Natural killer cell treated with Interleukin-12 subunit alpha and Interleukin-12 subunit beta and Interleukin-15 and Interleukin-18, amount 100 ng/mL, for 72 hours (primary cell): Measurements from ENCODE around the gene BORCS8. TPM values are rescaled to one million over a fixed set of nuclear protein-coding genes. Genes with fewer than 3 reads are reported as not detected.
"Not testable (repeated sequence)": the region's sequence is repeated elsewhere in the genome, so short reads cannot be mapped to it uniquely, and the experiment has no call there.

Experiments used
- ATAC-seq, 2 donors: fragments of 150-1000 bp; cut with Tn5 transposase in 1 of 2; sonication (Bioruptor Pico), chemical (Tn5 transposase) in 1 of 2; 2 replicates each; pipeline ENCODE4 v1.10.0; 2021
- DNase-seq: peaks from one replicate; pipeline ENCODE4 v3.0.0; 2022; ENCODE audit warnings: low spot score
- H3K27ac Mint-ChIP-seq, 2 donors: 1 replicate in 1 of 2; 2 replicates in 1 of 2; pipeline ENCODE4 v1.8.0; 2022; ENCODE audit warnings: mixed read lengths in 2 of 2, mild to moderate bottlenecking in 1 of 2, moderate library complexity in 1 of 2
- H3K27me3 Mint-ChIP-seq, 2 donors: 1 replicate in 1 of 2; 2 replicates in 1 of 2; pipeline ENCODE4 v1.8.0; 2022; ENCODE audit warnings: mixed read lengths in 2 of 2
- H3K36me3 Mint-ChIP-seq: one replicate; pipeline ENCODE4 v1.8.0; 2022; ENCODE audit warnings: mixed read lengths
- H3K4me1 Mint-ChIP-seq, 2 donors: 1 replicate in 1 of 2; 2 replicates in 1 of 2; pipeline ENCODE4 v1.8.0; 2022; ENCODE audit warnings: low read depth in 2 of 2, mixed read lengths in 2 of 2, mild to moderate bottlenecking in 1 of 2
- H3K4me3 Mint-ChIP-seq: one replicate; pipeline ENCODE4 v1.8.0; 2022; ENCODE audit warnings: mixed read lengths
- H3K9me3 Mint-ChIP-seq: 2 replicates; pipeline ENCODE4 v1.8.0; 2022; ENCODE audit warnings: mixed read lengths
- total RNA-seq, 2 donors: library from RNA; stranded (reverse); gene quantifications; one replicate each; pipeline ENCODE4 v1.2.3, GENCODE V29; 2022

The BORCS8 gene
- total RNA-seq, 2 donors from 2014 or later, result 47.2 to 64.5 TPM

DNA sequence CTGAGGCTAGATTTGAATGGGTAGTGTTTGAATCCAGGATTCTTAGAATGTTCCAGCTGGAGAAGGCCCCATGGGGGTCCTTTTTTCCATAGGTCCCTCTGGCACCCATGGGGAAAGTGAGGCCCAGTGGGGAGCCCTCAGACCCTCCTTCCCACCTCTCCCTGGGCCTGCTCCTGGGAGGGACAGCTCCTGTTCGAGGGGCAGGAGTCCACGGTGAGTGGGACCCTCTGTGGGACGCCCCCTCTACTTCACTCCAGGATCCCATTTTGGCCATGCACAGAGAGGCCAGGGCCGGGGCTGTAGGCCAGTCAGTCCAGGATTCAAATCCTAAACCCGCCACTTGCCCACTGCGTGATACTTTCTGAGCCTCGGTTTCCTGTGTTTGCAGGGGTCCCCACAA lies 29.5 kb downstream of the BORCS8 start:
- no peaks in the 10 kb centered on the region for H3K27me3 Mint-ChIP-seq
- H3K4me3 Mint-ChIP-seq, result no peak overlapping the region
- H3K36me3 Mint-ChIP-seq, result no peaks in the 10 kb centered on the region
- peaks cover 3 to 6% of the 10 kb centered on the region in 2 donors for H3K4me1 Mint-ChIP-seq
- no peak overlapping the region for H3K27ac Mint-ChIP-seq
- no peak for DNase-seq
- H3K9me3 Mint-ChIP-seq, result no peaks in the 10 kb centered on the region
- no peak for ATAC-seq

GRCh38 chr19:19160461-19161035 lies 31.4 kb downstream of the BORCS8 start:
- no peak for ATAC-seq
- no peak overlapping the region for H3K4me3 Mint-ChIP-seq

GRCh38 chr19:19159534-19159933 lies 32.4 kb downstream of the BORCS8 start:
- ATAC-seq, result no peak
- DNase-seq, result no peak
- H3K9me3 Mint-ChIP-seq, result no peaks in the 10 kb centered on the region
- H3K27me3 Mint-ChIP-seq, result no peaks in the 10 kb centered on the region
- H3K4me3 Mint-ChIP-seq, result no peak overlapping the region
- no peak overlapping the region for H3K27ac Mint-ChIP-seq
- H3K4me1 Mint-ChIP-seq, result peaks cover 3 to 6% of the 10 kb centered on the region in 2 donors
- H3K36me3 Mint-ChIP-seq, result no peaks in the 10 kb centered on the region

More at GRCh38 chr19:19160461-19161035, 31.4 kb downstream of the BORCS8 start:
- DNase-seq, result no peak
- Mint-ChIP-seq H3K27ac (no peak overlapping the region), H3K27me3 (no peaks in the 10 kb centered on the region), H3K36me3 (no peaks in the 10 kb centered on the region), H3K4me1 (peaks cover 3 to 6% of the 10 kb centered on the region in 2 donors), H3K9me3 (no peaks in the 10 kb centered on the region)

DNA sequence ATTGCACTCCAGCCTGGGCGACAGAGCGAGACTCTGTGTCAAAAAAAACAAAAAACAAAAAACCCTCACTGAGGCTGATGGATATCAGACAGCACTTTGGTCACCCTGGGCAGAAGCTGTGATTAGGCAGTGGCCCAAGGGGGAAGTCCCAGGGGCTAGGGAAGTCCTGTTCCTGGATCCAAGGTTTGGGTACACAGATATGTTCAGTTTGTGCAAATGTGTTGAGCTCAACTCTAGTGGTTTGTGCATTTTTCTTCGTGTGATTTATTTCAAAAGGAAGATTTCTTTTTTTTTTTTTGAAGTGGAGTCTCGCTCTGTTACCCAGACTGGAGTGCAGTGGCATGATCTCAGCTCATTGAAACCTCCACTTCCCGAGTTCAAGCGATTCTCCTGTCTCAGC lies 34.1 kb downstream of the BORCS8 start:
- DNase-seq (no peak), ATAC-seq (no peak)
- Mint-ChIP-seq H3K4me1 (peaks cover 3 to 6% of the 10 kb centered on the region in 2 donors), H3K27me3 (no peaks in the 10 kb centered on the region), H3K36me3 (no peaks in the 10 kb centered on the region), H3K9me3 (no peaks in the 10 kb centered on the region), H3K4me3 (no peak overlapping the region), H3K27ac (no peak overlapping the region)

DNA sequence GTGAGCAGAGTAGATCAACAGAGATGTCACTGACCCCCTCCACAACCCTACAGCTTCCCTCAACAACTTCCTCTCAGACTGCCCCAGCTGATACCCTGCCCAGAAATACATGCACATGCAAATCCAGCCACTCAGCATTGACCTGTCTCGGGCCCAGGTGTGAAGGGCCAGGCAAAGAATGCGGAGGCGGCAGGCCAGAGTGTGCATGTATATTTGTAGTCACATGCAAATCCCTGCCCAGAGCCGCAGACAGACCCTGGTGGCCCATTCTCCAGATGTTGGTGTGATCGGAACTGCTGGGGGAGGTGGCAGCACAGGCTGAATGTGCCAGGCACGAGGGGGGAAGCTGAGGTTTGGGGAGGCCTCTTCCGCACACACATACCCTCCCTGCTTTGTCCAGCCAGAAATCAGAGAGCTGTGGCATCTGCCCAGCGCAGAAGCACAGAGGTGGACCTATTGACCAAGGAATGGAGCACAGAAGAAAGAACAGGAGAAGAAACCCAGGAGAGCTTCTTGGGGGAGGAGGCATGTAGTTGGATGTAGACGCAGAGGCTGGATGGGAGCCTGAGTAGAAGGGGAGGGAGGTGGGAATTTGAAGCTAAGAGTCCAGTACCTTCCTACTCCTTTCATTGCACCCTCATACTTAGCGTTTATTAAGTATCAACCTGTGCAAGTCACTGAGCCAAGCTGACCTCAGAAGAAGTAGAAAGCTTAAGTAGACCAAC lies 36.3 kb downstream of the BORCS8 start:
- ATAC-seq (no peak), DNase-seq (no peak)
- Mint-ChIP-seq H3K9me3 (no peaks in the 10 kb centered on the region), H3K4me3 (no peak overlapping the region), H3K27me3 (no peaks in the 10 kb centered on the region), H3K27ac (no peak overlapping the region), H3K36me3 (no peaks in the 10 kb centered on the region), H3K4me1 (no peaks in the 10 kb centered on the region)

DNA sequence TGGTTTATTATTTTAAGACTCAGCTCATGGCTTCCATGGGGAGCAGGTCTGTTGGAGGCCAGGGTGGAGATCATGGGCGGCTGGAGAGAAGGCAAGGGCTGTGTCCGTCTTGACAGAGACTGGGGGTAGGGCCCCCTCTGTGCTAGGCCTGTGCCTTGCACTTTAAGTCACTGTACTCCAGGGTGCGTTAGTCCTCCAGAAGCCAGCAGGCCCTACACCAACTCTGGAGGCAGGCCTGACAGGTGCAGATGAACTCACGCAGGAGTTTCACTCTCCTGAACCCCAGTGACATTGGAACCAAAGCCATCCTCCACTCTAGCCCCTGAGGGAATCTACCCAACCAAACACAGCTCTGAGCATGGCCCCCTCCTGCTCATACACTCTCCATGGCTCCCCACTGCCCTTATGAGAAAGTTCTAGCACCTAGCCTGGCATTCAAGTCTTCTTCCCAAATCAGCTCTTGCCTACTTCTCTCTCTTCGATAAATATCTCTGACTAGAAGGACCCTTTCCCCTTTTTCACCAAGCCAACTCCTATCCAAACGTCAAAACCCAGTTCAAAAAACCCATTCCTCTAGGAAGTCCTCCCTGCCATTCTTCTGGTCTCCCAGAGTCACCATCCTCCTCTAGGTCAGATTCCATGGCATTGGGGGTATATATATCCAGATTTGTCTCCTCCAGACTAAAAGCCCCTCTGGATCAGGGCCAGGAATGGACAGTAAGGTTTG lies 37.0 kb downstream of the BORCS8 start:
- no peaks in the 10 kb centered on the region for H3K9me3 Mint-ChIP-seq
- H3K4me3 Mint-ChIP-seq, result no peak overlapping the region
- no peaks in the 10 kb centered on the region for H3K4me1 Mint-ChIP-seq
- H3K27ac Mint-ChIP-seq, result no peak overlapping the region
- peak in 1 of 2 donors; percentile 9 for ATAC-seq
- DNase-seq, result no peak
- H3K36me3 Mint-ChIP-seq, result no peaks in the 10 kb centered on the region
- no peaks in the 10 kb centered on the region for H3K27me3 Mint-ChIP-seq

DNA sequence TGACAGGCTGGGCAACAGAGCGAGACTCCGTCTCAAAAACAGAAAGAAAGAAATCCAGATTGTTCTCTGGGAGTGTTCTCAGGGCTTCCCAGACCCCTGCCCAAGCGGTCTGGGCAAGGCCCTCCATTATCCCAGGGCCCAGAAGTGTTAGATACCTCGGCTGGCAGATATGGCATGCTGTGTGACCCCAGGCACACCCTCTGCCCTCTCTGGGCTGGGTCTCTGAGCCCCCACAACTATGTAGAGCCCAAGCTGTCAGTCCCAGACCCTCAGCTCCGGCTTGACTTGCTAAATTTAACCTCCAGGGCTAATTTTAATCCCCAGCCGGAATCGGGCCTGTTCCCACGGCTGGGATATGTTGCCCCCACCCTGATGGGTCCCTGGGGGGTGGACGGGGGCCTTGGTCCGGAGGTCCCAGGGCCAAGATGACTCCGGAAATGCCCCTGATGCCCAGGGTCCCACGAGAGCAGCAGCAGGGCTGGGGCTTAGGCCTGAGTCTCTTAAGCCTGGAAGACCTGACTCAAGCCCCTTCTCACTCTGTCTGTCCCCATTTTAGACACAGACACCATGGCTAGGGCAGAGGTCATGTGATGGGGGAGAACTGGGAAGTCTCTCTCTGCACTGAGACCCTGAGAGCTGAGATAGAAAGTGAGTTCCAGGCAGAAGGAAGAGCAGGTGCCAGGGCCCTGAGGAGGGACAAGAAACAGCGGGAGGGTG lies 39.1 kb downstream of the BORCS8 start:
- no peaks in the 10 kb centered on the region for H3K9me3 Mint-ChIP-seq
- ATAC-seq, result no peak
- no peaks in the 10 kb centered on the region for H3K27me3 Mint-ChIP-seq
- no peak overlapping the region for H3K27ac Mint-ChIP-seq
- DNase-seq, result no peak
- no peak overlapping the region for H3K4me3 Mint-ChIP-seq
- H3K36me3 Mint-ChIP-seq, result no peaks in the 10 kb centered on the region
- no peaks in the 10 kb centered on the region for H3K4me1 Mint-ChIP-seq

GRCh38 chr19:19151418-19151817 lies 40.5 kb downstream of the BORCS8 start:
- Mint-ChIP-seq H3K27ac (no peak overlapping the region), H3K4me1 (no peaks in the 10 kb centered on the region), H3K4me3 (no peak overlapping the region), H3K27me3 (no peaks in the 10 kb centered on the region), H3K9me3 (no peaks in the 10 kb centered on the region), H3K36me3 (no peaks in the 10 kb centered on the region)
- DNase-seq (no peak), ATAC-seq (peak in 1 of 2 donors; percentile 41)

- DNase-seq (no peak), ATAC-seq (no peak)
- Mint-ChIP-seq H3K27me3 (no peaks in the 10 kb centered on the region), H3K4me3 (no peak overlapping the region), H3K27ac (no peak overlapping the region), H3K36me3 (no peaks in the 10 kb centered on the region), H3K9me3 (no peaks in the 10 kb centered on the region), H3K4me1 (no peaks in the 10 kb centered on the region)
These were observed 42.5 kb downstream of the BORCS8 start for GRCh38 chr19:19149435-19149834.

DNA sequence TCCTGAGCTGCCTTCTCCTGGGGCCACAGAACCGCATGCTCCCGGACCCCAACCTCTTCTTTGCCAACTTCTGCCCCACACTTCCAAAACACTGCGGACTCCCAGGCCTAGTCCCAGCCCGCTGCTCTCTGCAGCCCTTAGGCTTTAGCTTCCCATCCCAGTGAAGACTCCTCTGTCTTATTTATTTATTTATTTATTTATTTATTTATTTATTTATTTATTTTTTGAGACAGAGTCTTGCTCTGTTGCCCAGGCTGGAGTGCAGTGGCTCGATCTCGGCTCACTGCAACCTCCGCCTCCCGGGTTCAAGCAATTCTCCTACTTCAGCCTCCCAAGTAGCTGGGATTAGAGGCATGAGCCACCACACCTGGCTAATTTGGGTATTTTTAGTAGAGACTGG lies 43.4 kb downstream of the BORCS8 start:
- H3K9me3 Mint-ChIP-seq, H3K27me3 Mint-ChIP-seq, H3K4me1 Mint-ChIP-seq, H3K36me3 Mint-ChIP-seq, DNase-seq, H3K4me3 Mint-ChIP-seq, ATAC-seq, H3K27ac Mint-ChIP-seq: not testable (repeated sequence)

DNA sequence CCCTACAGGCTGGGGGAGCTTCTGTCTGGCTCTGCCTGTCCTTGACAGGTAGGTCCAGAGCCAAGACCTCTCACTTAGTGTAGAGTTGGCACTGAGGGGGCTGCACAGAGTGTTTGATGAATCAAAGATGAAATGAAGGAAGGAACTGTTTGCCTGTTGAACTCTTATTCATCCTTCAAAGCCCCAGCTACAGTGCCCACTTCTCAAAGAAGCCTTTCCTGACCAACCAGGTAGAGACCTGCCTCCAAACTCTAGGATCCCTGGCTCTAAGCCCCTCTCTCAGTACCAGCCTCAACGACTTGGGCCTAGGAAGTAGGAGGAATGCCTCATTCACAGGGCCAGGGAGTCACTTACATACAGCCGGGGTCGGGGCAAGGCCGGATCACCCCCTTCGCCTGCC lies 44.6 kb downstream of the BORCS8 start:
- Mint-ChIP-seq H3K36me3 (no peaks in the 10 kb centered on the region), H3K27ac (no peak overlapping the region), H3K9me3 (no peaks in the 10 kb centered on the region), H3K4me3 (no peak overlapping the region), H3K4me1 (no peaks in the 10 kb centered on the region), H3K27me3 (no peaks in the 10 kb centered on the region)
- ATAC-seq (no peak), DNase-seq (no peak)

- no peak for ATAC-seq
- Mint-ChIP-seq H3K4me3 (no peak overlapping the region), H3K9me3 (no peaks in the 10 kb centered on the region), H3K27ac (no peak overlapping the region), H3K27me3 (no peaks in the 10 kb centered on the region), H3K36me3 (no peaks in the 10 kb centered on the region), H3K4me1 (no peaks in the 10 kb centered on the region)
- DNase-seq, result no peak
These were observed 45.1 kb downstream of the BORCS8 start for GRCh38 chr19:19146865-19147264.

- no peaks in the 10 kb centered on the region for H3K36me3 Mint-ChIP-seq
These were observed 46.0 kb downstream of the BORCS8 start for GRCh38 chr19:19145684-19146608.

More at GRCh38 chr19:19145684-19146608, 46.0 kb downstream of the BORCS8 start:
- DNase-seq (peak; percentile 85), ATAC-seq (peak; percentile 78 to 80)
- Mint-ChIP-seq H3K27me3 (no peaks in the 10 kb centered on the region), H3K27ac (no peak overlapping the region), H3K4me3 (no peak overlapping the region), H3K4me1 (no peaks in the 10 kb centered on the region), H3K9me3 (no peaks in the 10 kb centered on the region)
